GM18951 (cell line): ENCODE measurements around the gene DLG2.

Experiments used
- POLR2A ChIP-seq: IDR thresholded peaks from 4 replicates; pipeline ENCODE4 v1.6.1; 2011; ENCODE audit warnings: mild to moderate bottlenecking; ENCODE audit not compliant: insufficient read length, insufficient read depth; ENCODE audit errors: extremely low read depth
- in situ Hi-C: fragments of 300-500 bp; cut with MboI; formaldehyde crosslinking; loops from one replicate; pipeline ENCODE4 v1.12.0; 2022; ENCODE audit warnings: low sequenced_read_pairs, mixed read lengths, inconsistent platforms; ENCODE audit not compliant: unreplicated experiment

The DLG2 gene

GRCh38 chr11:84215672-84216071, 1411.5 kb downstream of the DLG2 start:
- TF ChIP-seq POLR2A, result no peak
- in situ Hi-C loops, result no loop called here

- in situ Hi-C loops, result no loop called here
- TF ChIP-seq POLR2A, result no peak
Measured at GRCh38 chr11:84214557-84214956, 1412.6 kb downstream of the DLG2 start.

- in situ Hi-C loops, result no loop called here
Measured at GRCh38 chr11:84212468-84213390, 1414.4 kb downstream of the DLG2 start.

GRCh38 chr11:84211896-84212295, 1415.2 kb downstream of the DLG2 start:
- in situ Hi-C loops, result no loop called here
- no peak for TF ChIP-seq POLR2A

More at GRCh38 chr11:84212468-84213390, 1414.4 kb downstream of the DLG2 start:
- TF ChIP-seq POLR2A, result no peak

- in situ Hi-C loops, result no loop called here
- TF ChIP-seq POLR2A, result no peak
Measured at GRCh38 chr11:84194696-84195095, 1432.4 kb downstream of the DLG2 start.

GRCh38 chr11:84193706-84194105, 1433.4 kb downstream of the DLG2 start:
- in situ Hi-C loops, result no loop called here
- TF ChIP-seq POLR2A, result no peak

- TF ChIP-seq POLR2A, result no peak
- in situ Hi-C loops, result no loop called here
Measured at GRCh38 chr11:84188521-84188920, 1438.6 kb downstream of the DLG2 start.

GRCh38 chr11:84173078-84173477, 1454.1 kb downstream of the DLG2 start:
- no peak for TF ChIP-seq POLR2A
- in situ Hi-C loops, result no loop called here

GRCh38 chr11:84165139-84165538, 1462.0 kb downstream of the DLG2 start:
- no peak for TF ChIP-seq POLR2A
- in situ Hi-C loops, result no loop called here

GRCh38 chr11:84164728-84165127, 1462.4 kb downstream of the DLG2 start:
- in situ Hi-C loops, result no loop called here
- TF ChIP-seq POLR2A, result no peak

- no peak for TF ChIP-seq POLR2A
- in situ Hi-C loops, result no loop called here
Measured at GRCh38 chr11:84163116-84163515, 1464.0 kb downstream of the DLG2 start.

- no peak for TF ChIP-seq POLR2A
- in situ Hi-C loops, result no loop called here
Measured at GRCh38 chr11:84157639-84158038, 1469.5 kb downstream of the DLG2 start.

- no peak for TF ChIP-seq POLR2A
- in situ Hi-C loops, result no loop called here
Measured at GRCh38 chr11:84146826-84147225, 1480.3 kb downstream of the DLG2 start.

- in situ Hi-C loops, result no loop called here
- TF ChIP-seq POLR2A, result no peak
Measured at GRCh38 chr11:84145616-84146185, 1481.4 kb downstream of the DLG2 start.
